ENCODE data around the gene FOXO6. TPM values are rescaled to one million over a fixed set of nuclear protein-coding genes. Genes with fewer than 3 reads are reported as not detected.
A peak's percentile ranks its signal among the peaks of the same experiment; 100 is the strongest.

FOXO6 gene
- total and polyA plus RNA-seq, 9 of the 15 experiments (the other 6 are each of a cell fraction or from before 2014, with no cell fraction given) = 0.04 to 0.31 (median 0.12) TPM; not detected in 5

GRCh38 chr1:41429641-41430035, 68.4 kb downstream of the FOXO6 start:
- H3K79me2 ChIP-seq (ENCODE audit: control insufficient read depth, insufficient read depth, low read length) = no peaks in the 10 kb centered on the region
- no peaks in the 10 kb centered on the region for H3K9me3 ChIP-seq (replicated peaks; ENCODE audit: control insufficient read depth, insufficient read depth, low read depth, low read length)
- no peak overlapping the region for H3K4me2 ChIP-seq (ENCODE audit: insufficient read depth, low read length)
- ATAC-seq (no peak), DNase-seq (ENCODE audit: extremely low read depth in 1 of 4, low spot score in 3 of 4) (no peak), FAIRE-seq (no peak)
- TF ChIP-seq, protein P1, sequence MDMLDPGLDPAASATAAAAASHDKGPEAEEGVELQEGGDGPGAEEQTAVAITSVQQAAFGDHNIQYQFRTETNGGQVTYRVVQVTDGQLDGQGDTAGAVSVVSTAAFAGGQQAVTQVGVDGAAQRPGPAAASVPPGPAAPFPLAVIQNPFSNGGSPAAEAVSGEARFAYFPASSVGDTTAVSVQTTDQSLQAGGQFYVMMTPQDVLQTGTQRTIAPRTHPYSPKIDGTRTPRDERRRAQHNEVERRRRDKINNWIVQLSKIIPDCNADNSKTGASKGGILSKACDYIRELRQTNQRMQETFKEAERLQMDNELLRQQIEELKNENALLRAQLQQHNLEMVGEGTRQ (CRISPR knock-in tag; IDR thresholded peaks at IDR 0.05) = 0 out of 2 replicates have a peak, but pooled peaks have one; percentile 22
- TF ChIP-seq, protein P2, sequence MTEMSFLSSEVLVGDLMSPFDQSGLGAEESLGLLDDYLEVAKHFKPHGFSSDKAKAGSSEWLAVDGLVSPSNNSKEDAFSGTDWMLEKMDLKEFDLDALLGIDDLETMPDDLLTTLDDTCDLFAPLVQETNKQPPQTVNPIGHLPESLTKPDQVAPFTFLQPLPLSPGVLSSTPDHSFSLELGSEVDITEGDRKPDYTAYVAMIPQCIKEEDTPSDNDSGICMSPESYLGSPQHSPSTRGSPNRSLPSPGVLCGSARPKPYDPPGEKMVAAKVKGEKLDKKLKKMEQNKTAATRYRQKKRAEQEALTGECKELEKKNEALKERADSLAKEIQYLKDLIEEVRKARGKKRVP (CRISPR knock-in tag; IDR thresholded peaks at IDR 0.05) = no peak
- TF ChIP-seq ZFP36 (IDR thresholded peaks at IDR 0.05; ENCODE audit: low read depth, low read length, partially characterized antibody) (peak; percentile 46), FUS (optimal IDR thresholded peaks at IDR 0.05; ENCODE audit: low read depth, low read length) (no peak), TFE3 (CRISPR knock-in tag; IDR thresholded peaks at IDR 0.05) (peak; percentile 71)
- peaks cover 18% of the 10 kb centered on the region for H4K20me1 ChIP-seq (replicated peaks; ENCODE audit: control insufficient read depth, insufficient read depth, low read length)
- peaks cover 7 to 19% of the 10 kb centered on the region in 2 experiments; a peak in 3 of 5 replicates for H3K4me1 ChIP-seq (replicated peaks in 1 of 2; ENCODE audit: control insufficient read depth in 2 of 2, insufficient read depth in 2 of 2, low read length in 2 of 2)
- intact Hi-C loops (cut with micrococcal nuclease) = loop anchor here (10.0 kb wide), 1 partner anchor 395 kb away; no protein-coding TSS in a partner anchor
- in situ Hi-C loops (cut with MboI) = loop anchor here (5.0 kb wide), 2 partner anchors 112 to 162 kb away; no protein-coding TSS in a partner anchor
- H2AFZ ChIP-seq (ENCODE audit: low read depth, low read length) = no peak overlapping the region
- peaks cover 2% of the 10 kb centered on the region for H3K9me1 ChIP-seq (ENCODE audit: control insufficient read depth, insufficient read depth, low read length)
- H3K36me3 ChIP-seq (ENCODE audit: control insufficient read depth, insufficient read depth, low read length) = no peaks in the 10 kb centered on the region
- 2% methylated on average over 5 of the region's 5 CpGs for WGBS (ENCODE audit: insufficient coverage, low coverage, missing lambda C conversion rate)
- H3K9ac ChIP-seq (ENCODE audit: insufficient read depth in 1 of 2, low read depth in 2 of 2, low read length in 2 of 2) = no peak overlapping the region
- H3K4me3 ChIP-seq = no peak overlapping the region
- H3K27me3 ChIP-seq (ENCODE audit: control insufficient read depth in 2 of 2, insufficient read depth in 2 of 2, low read length in 2 of 2) = peaks cover 18 to 40% of the 10 kb centered on the region in 2 experiments
- CTCF ChIA-PET (ENCODE audit: low intra/inter-chr PET ratio) = no interaction called here
- POLR2A ChIA-PET = interaction anchor here (0.9 kb wide), 1 partner anchor 105 kb away, joined by 3 read pairs; no protein-coding TSS in a partner anchor
- BruUV-seq (replicated peaks) = no TSS peak
- H3K27ac ChIP-seq (ENCODE audit: extremely low read depth, low read depth, low read length) = no peak overlapping the region

Measured in K562 (cell line).